IMR-90 (cell line): ENCODE results near the gene TUBA3C. TPM values are rescaled to one million over a fixed set of nuclear protein-coding genes. Genes with fewer than 3 reads are reported as not detected.

Source experiments
- ATAC-seq: fragments of 200-7000 bp; cut with Tn5 transposase; 2 replicates; pipeline ENCODE4 v1.9.1; 2020; ENCODE audit warnings: low read depth, mild to moderate bottlenecking, moderate library complexity
- BruUV-seq: library from RNA; stranded (reverse); fragments of 400-500 nt; replicated peaks from 2 replicates; lab custom pipeline; 2021; lab: Mats Ljungman, UMichigan
- CTCF ChIA-PET: fragments of 300-600 bp; formaldehyde crosslinking; extraction: SDS; loops from one replicate; lab custom pipeline; 2021; ENCODE audit warnings: antibody characterized with exemption; lab: Yijun Ruan, JAX
- POLR2A ChIA-PET: fragments of 300-600 bp; sonication (Branson Sonifier 250); formaldehyde crosslinking; loops from one replicate; lab custom pipeline; 2022; ENCODE audit warnings: antibody characterized with exemption; ENCODE audit not compliant: unreplicated experiment; lab: Charles Lee
- DNase-seq: peaks from one replicate; pipeline ENCODE4 v3.0.0; 2013
- H2AFZ ChIP-seq: replicated peaks from 2 replicates; pipeline ENCODE3; 2013; ENCODE audit warnings: low read length, mild to moderate bottlenecking; ENCODE audit not compliant: poor library complexity
- H2AK5ac ChIP-seq: 2 replicates; pipeline ENCODE4 v1.6.1; 2013; ENCODE audit warnings: low read depth, low read length, inconsistent platforms
- H2AK9ac ChIP-seq: replicated peaks from 2 replicates; pipeline ENCODE3; 2013; ENCODE audit warnings: mild to moderate bottlenecking, low read depth, low read length, moderate library complexity; ENCODE audit not compliant: poor library complexity
- H2BK120ac ChIP-seq: 2 replicates; pipeline ENCODE4 v1.6.1; 2013; ENCODE audit warnings: low read depth, low read length, inconsistent platforms
- H2BK15ac ChIP-seq: 3 replicates; pipeline ENCODE4 v1.6.1; 2013; ENCODE audit warnings: low read depth, low read length, inconsistent platforms
- H2BK20ac ChIP-seq: 2 replicates; pipeline ENCODE4 v1.6.1; 2013; ENCODE audit warnings: low read depth, mild to moderate bottlenecking, inconsistent platforms, low read length, moderate library complexity
- H2BK5ac ChIP-seq: 2 replicates; pipeline ENCODE4 v1.6.1; 2013; ENCODE audit warnings: mild to moderate bottlenecking, low read depth, low read length, inconsistent platforms; ENCODE audit not compliant: poor library complexity, severe bottlenecking
- H3K14ac ChIP-seq: replicated peaks from 2 replicates; pipeline ENCODE4 v1.6.1; 2013; ENCODE audit warnings: low read depth, low read length, inconsistent platforms
- H3K18ac ChIP-seq: 2 replicates; pipeline ENCODE4 v1.6.1; 2013; ENCODE audit warnings: low read depth, low read length, control low read depth
- H3K23ac ChIP-seq: 2 replicates; pipeline ENCODE4 v1.6.1; 2013; ENCODE audit warnings: low read depth, low read length, inconsistent platforms
- H3K27ac ChIP-seq: 2 replicates; pipeline ENCODE4 v1.5.1; 2013; ENCODE audit warnings: mild to moderate bottlenecking, control low read depth, low read length; ENCODE audit not compliant: insufficient read depth
- H3K27me3 ChIP-seq: 2 replicates; pipeline ENCODE4 v1.6.1; 2013; ENCODE audit warnings: low read length; ENCODE audit not compliant: control insufficient read depth, insufficient read depth
- H3K36me3 ChIP-seq: 2 replicates; pipeline ENCODE4 v1.6.1; 2013; ENCODE audit warnings: low read length, mixed read lengths; ENCODE audit not compliant: control insufficient read depth, insufficient read depth
- H3K4ac ChIP-seq: 2 replicates; pipeline ENCODE4 v1.6.1; 2013; ENCODE audit warnings: low read depth, low read length, inconsistent platforms
- H3K4me1 ChIP-seq: 2 replicates; pipeline ENCODE4 v1.6.1; 2013; ENCODE audit warnings: low read length, mixed read lengths; ENCODE audit not compliant: control insufficient read depth, insufficient read depth
- H3K4me2 ChIP-seq: 2 replicates; pipeline ENCODE4 v1.6.1; 2013; ENCODE audit warnings: low read depth, mild to moderate bottlenecking, control low read depth, low read length, moderate library complexity
- H3K4me3 ChIP-seq: 2 replicates; pipeline ENCODE4 v1.5.1; 2013; ENCODE audit warnings: low read depth, mild to moderate bottlenecking, control low read depth, low read length, moderate library complexity; ENCODE audit not compliant: insufficient read depth
- H3K56ac ChIP-seq: 2 replicates; pipeline ENCODE4 v1.6.1; 2013; ENCODE audit warnings: low read length, inconsistent platforms; ENCODE audit not compliant: insufficient read depth; ENCODE audit errors: extremely low read depth
- H3K79me1 ChIP-seq, 2 experiments: 2 replicates each; pipeline ENCODE4 v1.6.1; 2013; ENCODE audit warnings: low read length in 2 of 2, inconsistent platforms in 1 of 2, low read depth in 1 of 2
- H3K9ac ChIP-seq: 2 replicates; pipeline ENCODE4 v1.6.1; 2013; ENCODE audit warnings: low read depth, low read length, control low read depth
- H3K9me1 ChIP-seq: 2 replicates; pipeline ENCODE4 v1.6.1; 2013; ENCODE audit warnings: low read length, inconsistent platforms; ENCODE audit not compliant: insufficient read depth
- H3K9me3 ChIP-seq: 2 replicates; pipeline ENCODE4 v1.6.1; 2013; ENCODE audit warnings: low read length; ENCODE audit not compliant: control insufficient read depth, insufficient read depth
- H4K20me1 ChIP-seq: 2 replicates; pipeline ENCODE4 v1.6.1; 2013; ENCODE audit warnings: low read length, inconsistent platforms; ENCODE audit not compliant: insufficient read depth
- H4K5ac ChIP-seq: 2 replicates; pipeline ENCODE4 v1.6.1; 2013; ENCODE audit warnings: mild to moderate bottlenecking, low read depth, low read length, control low read depth
- H4K8ac ChIP-seq, 2 experiments: 2 replicates each; pipeline ENCODE4 v1.6.1; 2013; ENCODE audit warnings: low read depth in 2 of 2, low read length in 2 of 2, control low read depth in 1 of 2, inconsistent platforms in 1 of 2
- H4K91ac ChIP-seq: 2 replicates; pipeline ENCODE4 v1.6.1; 2013; ENCODE audit warnings: low read depth, low read length, inconsistent platforms; ENCODE audit not compliant: insufficient read depth
- BHLHE40 ChIP-seq: fragments of 150-350 bp; IDR thresholded peaks from 2 replicates; pipeline ENCODE4 v1.6.1; 2016; ENCODE audit warnings: mild to moderate bottlenecking, low read depth, low read length
- CEBPB ChIP-seq: IDR thresholded peaks from 2 replicates; pipeline ENCODE4 v1.6.1; 2012; ENCODE audit warnings: low read depth, low read length, improper control_type of control experiment
- CTCF ChIP-seq: conservative IDR thresholded peaks from 2 replicates; pipeline ENCODE4 v1.5.1; 2012; ENCODE audit warnings: mild to moderate bottlenecking, low read depth, low read length, improper control_type of control experiment
- ELK1 ChIP-seq: fragments of 150-350 bp; IDR thresholded peaks from 2 replicates; pipeline ENCODE4 v1.6.1; 2016; ENCODE audit warnings: low read depth, mild to moderate bottlenecking, low read length, moderate library complexity, borderline replicate concordance
- FOS ChIP-seq: fragments of 150-350 bp; IDR thresholded peaks from 2 replicates; pipeline ENCODE4 v1.6.1; 2016; ENCODE audit warnings: low read depth, low read length
- MAFK ChIP-seq: IDR thresholded peaks from 2 replicates; pipeline ENCODE4 v1.6.1; 2012; ENCODE audit warnings: low read depth, low read length, improper control_type of control experiment
- MXI1 ChIP-seq: IDR thresholded peaks from 2 replicates; pipeline ENCODE4 v1.6.1; 2012; ENCODE audit warnings: low read depth, mild to moderate bottlenecking, low read length, moderate library complexity, borderline replicate concordance
- NFE2L2 ChIP-seq: fragments of 150-350 bp; IDR thresholded peaks from 2 replicates; pipeline ENCODE4 v1.6.1; 2016; ENCODE audit warnings: low read depth, mild to moderate bottlenecking, low read length
- RCOR1 ChIP-seq: IDR thresholded peaks from 2 replicates; pipeline ENCODE4 v1.6.1; 2012; ENCODE audit warnings: mild to moderate bottlenecking, low read length, improper control_type of control experiment; ENCODE audit not compliant: insufficient replicate concordance
- USF2 ChIP-seq: fragments of 150-350 bp; IDR thresholded peaks from 2 replicates; pipeline ENCODE4 v1.6.1; 2017; ENCODE audit warnings: mild to moderate bottlenecking, antibody characterized with exemption, low read length, low read depth
- WGBS, 2 experiments: methylation state at CpG; one replicate each; pipeline versions ENCODE4 v1.1.5 to v1.1.7; 2013; ENCODE audit warnings: missing lambda C conversion rate in 2 of 2; ENCODE audit not compliant: insufficient read length in 1 of 2; ENCODE audit errors: extremely low coverage in 2 of 2; 5-methylcytosine and 5-hydroxymethylcytosine counted together
- dilution Hi-C: fragments of 300-500 bp; cut with HindIII; formaldehyde crosslinking; loops from one replicate; pipeline ENCODE4 v1.14.3; 2018; ENCODE audit warnings: low sequenced_read_pairs; ENCODE audit not compliant: unreplicated experiment
- in situ Hi-C: fragments of 300-500 bp; cut with MboI; formaldehyde crosslinking; loops from 3 replicates; pipeline ENCODE4 v1.14.3; 2019; ENCODE audit warnings: low sequenced_read_pairs, inconsistent platforms, mixed read lengths
- intact Hi-C: fragments of 100-400 bp; cut with micrococcal nuclease; formaldehyde crosslinking; loops from 2 replicates; pipeline ENCODE4 v1.10.0; 2022
- polyA plus RNA-seq, 3 experiments: library from polyadenylated mRNA; depleted of rRNA; stranded (reverse); fragments of >200 nt; gene quantifications; 2 replicates each; pipeline ENCODE4 v1.2.3, GENCODE V29; 2012; ENCODE audit warnings: low replicate concordance in 1 of 3
- total RNA-seq: library from RNA; depleted of rRNA; stranded (reverse); fragments of >200 nt; gene quantifications from 2 replicates; pipeline ENCODE4 v1.2.3, GENCODE V29; 2012

Gene TUBA3C
- total and polyA plus RNA-seq, 2 of the 4 experiments (the other 2 are of a cell fraction) = not detected

- ATAC-seq = no peak
- no peak overlapping the region for H3K14ac ChIP-seq
- H2BK5ac ChIP-seq = no peak overlapping the region
- BruUV-seq = no TSS peak
- H2AK5ac ChIP-seq = no peak overlapping the region
- 77% methylated on average over 2 of the region's 8 CpGs; no CpG with 5 or more reads in 1 of the 2 experiments for WGBS, 2 experiments
- H3K4me2 ChIP-seq = no peak overlapping the region
- DNase-seq = no peak
- no peak overlapping the region for H4K91ac ChIP-seq
- no peak overlapping the region for H4K8ac ChIP-seq
- CTCF ChIA-PET = no interaction called here
- H3K56ac ChIP-seq = no peak overlapping the region
- no peak overlapping the region for H2BK15ac ChIP-seq
- no peak for TF ChIP-seq BHLHE40
- TF ChIP-seq ELK1 = no peak
- no peak for TF ChIP-seq CEBPB
- no peak for TF ChIP-seq USF2
- TF ChIP-seq RCOR1 = no peak
- TF ChIP-seq NFE2L2 = no peak
- TF ChIP-seq MAFK = no peak
- TF ChIP-seq CTCF = no peak
- no peak for TF ChIP-seq MXI1
- TF ChIP-seq FOS = no peak
- no peak overlapping the region for H3K27ac ChIP-seq
- H2BK20ac ChIP-seq = no peak overlapping the region
- H3K79me1 ChIP-seq = no peaks in the 10 kb centered on the region
- H3K4me3 ChIP-seq = no peak overlapping the region
- no peak overlapping the region for H3K4ac ChIP-seq
- H3K9me3 ChIP-seq = peaks cover 27% of the 10 kb centered on the region
- no peak overlapping the region for H3K9ac ChIP-seq
- H2AFZ ChIP-seq = no peak overlapping the region
- in situ Hi-C loops = no loop called here
- H2BK120ac ChIP-seq = no peak overlapping the region
- H3K36me3 ChIP-seq = no peaks in the 10 kb centered on the region
- no peaks in the 10 kb centered on the region for H3K27me3 ChIP-seq
- H3K18ac ChIP-seq = no peak overlapping the region
- H2AK9ac ChIP-seq = no peak overlapping the region
- H3K4me1 ChIP-seq = no peaks in the 10 kb centered on the region
- no peaks in the 10 kb centered on the region for H4K20me1 ChIP-seq
- intact Hi-C loops = no loop called here
- no peak overlapping the region for H4K5ac ChIP-seq
- dilution Hi-C loops = no loop called here
- POLR2A ChIA-PET = no interaction called here
- H3K23ac ChIP-seq = no peak overlapping the region
- no peaks in the 10 kb centered on the region for H3K9me1 ChIP-seq
These were observed 3.7 kb upstream of the TUBA3C start for GRCh38 chr13:19185086-19185864.
